Stimulated activated CD4-positive, alpha-beta T cell treated with anti-CD3 and anti-CD28 coated beads, Interleukin-4, amount 100 ng/mL, for 1 hour (primary cell): ENCODE data around the gene PRKG1.

Experiments used
- DNase-seq: peaks from one replicate; pipeline ENCODE4 v3.0.0-alpha.2; 2020

The PRKG1 gene

GRCh38 chr10:51867956-51868355, 793.7 kb downstream of the PRKG1 start:
- DNase-seq = no peak

DNA sequence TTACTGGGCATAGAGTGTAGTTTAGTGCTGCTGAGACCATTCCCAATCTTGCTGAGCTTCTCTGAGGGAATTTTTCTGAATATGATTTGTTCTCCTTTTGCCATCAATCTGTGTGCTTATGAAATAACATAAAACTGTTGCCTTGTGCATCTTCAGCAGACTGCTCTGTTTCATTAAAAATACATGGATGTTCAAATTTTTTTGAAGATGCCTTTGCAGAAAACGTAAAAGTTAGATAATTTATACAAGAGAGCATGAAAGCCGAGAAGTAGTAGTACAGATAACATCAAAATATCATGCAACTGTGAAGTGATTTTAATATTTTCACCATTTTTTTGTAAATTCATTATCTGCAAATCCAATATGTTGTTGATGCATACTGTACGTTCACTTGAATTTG, 799.8 kb downstream of the PRKG1 start:
- DNase-seq = no peak

DNA sequence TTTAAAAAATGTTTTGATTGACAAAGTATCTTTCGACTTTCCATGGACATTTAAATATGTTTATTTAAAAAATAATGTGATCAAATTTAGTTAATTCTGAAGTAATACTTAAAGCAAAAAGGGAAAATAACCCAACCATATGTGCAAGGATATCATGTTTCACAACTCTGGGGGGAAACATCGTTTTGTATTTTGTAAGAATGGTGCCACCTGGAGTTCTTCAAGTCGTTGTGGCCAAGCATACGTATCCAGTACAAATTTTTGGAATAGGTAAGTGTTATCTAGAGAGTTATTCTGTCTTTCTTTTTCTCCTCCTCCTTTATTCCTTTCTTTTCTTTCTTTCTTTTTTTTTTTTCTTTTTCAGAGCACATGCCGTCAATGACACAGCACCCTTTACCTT, 801.3 kb downstream of the PRKG1 start:
- DNase-seq = no peak

DNA sequence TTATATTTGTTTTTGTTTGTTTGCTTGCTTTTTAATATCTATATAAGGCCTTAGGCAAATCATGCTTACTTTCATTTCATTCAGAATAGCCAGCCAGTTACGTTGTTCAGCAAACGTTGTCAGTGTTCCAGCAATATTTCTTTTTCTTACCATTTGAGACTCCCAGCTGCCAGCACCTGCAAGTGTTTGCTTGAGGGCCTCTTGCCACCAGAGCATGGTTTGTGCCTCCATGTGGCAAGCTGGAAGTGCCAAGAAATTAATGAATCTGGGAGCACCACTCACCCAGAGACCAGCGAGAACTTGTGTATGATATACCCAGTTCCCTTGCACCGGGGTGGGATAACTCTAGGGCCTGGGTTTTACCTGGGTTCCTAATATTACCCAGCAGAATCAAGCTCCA, 802.2 kb downstream of the PRKG1 start:
- DNase-seq = no peak

DNA sequence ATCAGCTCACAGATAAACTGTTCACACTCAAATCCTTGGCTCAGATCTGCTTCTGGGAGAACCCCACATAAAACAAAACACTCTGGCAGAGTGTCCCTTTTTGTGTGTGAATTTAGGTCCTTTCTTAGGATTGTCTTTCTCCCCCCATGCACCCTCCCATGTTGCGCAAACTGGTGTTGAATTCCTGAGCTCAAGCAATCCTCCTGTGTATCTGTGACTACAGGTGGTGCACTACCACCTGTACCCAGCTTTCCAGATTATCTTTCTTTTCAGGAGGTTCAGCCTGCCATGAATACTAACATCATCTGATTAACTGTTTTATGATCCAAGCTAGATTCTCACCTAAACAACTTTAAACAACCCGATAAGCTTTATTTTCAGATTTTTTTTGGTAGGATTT, 802.7 kb downstream of the PRKG1 start:
- no peak for DNase-seq

- DNase-seq = no peak
Observed at GRCh38 chr10:51877636-51878035, 803.3 kb downstream of the PRKG1 start.

DNA sequence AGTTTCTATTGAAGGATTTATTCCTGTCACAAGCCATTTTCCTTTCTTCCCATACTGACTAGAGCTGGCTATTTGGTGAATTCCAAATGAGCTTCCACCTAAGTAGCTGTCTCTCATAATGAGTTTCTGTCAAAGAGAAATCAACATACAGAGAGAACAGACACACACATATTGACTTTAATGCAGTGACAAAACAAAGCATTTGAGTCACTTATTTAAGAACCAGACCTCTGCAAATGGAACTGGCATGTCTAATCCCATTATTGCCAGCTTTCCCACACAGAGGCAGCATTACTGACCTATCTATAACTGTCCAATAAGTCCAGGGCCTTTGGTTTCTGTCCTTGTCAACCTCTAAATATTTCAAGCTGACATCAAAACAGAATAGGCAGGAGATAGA, 804.4 kb downstream of the PRKG1 start:
- no peak for DNase-seq

DNA sequence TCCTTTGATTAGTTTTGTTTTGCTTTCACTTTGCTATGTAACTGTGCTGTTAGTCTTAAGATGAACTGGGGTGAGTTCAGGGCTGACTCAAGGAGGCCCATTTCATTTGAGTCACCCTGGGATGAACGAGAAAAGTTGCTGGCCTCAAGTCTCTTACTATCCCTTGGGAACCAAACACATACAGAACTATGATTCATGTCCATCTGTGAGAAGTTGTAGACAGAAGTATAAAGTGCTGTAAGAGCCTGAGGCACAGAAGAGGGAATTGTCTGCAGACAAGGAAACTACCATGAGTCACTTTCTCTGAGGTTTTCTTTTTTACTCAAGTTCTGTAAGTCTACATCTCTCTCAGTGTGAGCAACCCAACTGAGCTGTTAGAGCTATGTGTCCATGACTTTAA, 805.0 kb downstream of the PRKG1 start:
- DNase-seq = no peak

- no peak for DNase-seq
Observed at GRCh38 chr10:51881213-51881612, 806.9 kb downstream of the PRKG1 start.

- no peak for DNase-seq
Observed at GRCh38 chr10:51886438-51887068, 812.3 kb downstream of the PRKG1 start.

DNA sequence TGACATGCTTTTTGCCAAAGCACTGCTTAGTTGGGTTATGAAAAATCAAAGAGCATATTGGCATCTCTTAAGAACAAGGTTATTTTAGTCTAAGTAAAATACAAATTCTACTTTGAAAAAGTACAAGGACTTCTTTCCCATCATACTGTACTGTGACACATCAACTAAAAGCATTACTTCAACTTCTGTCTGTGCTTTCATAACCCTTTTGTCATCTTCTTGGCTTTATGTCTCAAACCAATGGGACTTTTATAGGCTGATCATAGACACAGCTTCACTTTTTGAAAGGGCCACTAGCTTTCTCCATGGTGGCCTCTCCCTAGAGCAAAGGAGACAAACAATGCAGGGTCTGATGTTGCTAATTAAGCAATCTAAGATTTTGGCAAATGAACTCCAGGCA, 814.0 kb downstream of the PRKG1 start:
- DNase-seq = no peak

DNA sequence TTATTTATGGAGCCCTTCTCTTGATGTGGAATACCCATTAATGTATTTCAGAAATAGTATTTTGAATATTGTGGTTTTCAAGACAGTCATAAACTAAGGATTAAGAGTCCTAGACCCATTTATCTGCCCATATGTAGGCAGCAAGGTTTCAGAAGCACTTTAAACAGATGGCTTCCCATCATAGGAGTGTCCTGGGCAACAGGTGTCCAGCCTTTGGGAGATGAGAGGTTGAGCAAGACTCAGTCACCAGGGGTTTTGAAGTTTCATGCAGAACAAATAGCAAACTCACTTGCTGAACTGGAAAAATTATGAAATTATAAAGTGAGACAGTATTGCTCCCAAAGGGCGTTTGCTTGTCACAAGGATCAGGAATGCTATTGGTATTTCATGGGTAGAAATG, 818.0 kb downstream of the PRKG1 start:
- DNase-seq = no peak

DNA sequence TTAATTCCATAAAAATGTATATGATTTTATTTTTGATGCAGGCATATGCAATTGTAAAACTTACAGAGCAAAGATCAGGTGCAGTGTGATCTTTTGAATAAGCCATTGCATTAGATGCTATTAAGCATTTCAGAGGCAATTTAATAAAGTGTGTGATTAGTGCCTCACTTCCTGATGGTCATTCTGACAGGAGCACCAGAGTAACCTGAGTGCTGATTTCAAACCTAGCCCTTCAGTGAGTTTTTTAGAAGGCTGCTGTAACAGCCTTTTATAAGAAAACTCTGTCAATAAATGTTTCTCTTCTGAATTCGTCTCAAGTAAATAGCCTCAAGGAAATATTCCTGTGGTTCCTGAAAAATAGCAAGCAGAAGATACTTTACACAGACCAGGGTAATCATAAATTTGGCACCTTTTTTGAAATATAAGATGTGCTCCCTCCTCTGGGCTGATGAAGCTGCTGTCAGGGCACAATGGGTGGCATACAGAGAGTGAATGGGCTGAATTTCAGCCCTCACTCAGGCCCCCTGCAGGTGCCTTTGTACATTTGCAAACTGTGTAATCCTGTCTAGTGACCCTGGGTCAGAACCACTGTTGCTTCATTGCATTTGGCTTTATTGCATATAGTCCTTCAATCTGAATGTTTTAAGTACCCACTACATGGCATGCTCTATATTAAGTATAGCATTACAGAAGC, 818.8 kb downstream of the PRKG1 start:
- no peak for DNase-seq

DNA sequence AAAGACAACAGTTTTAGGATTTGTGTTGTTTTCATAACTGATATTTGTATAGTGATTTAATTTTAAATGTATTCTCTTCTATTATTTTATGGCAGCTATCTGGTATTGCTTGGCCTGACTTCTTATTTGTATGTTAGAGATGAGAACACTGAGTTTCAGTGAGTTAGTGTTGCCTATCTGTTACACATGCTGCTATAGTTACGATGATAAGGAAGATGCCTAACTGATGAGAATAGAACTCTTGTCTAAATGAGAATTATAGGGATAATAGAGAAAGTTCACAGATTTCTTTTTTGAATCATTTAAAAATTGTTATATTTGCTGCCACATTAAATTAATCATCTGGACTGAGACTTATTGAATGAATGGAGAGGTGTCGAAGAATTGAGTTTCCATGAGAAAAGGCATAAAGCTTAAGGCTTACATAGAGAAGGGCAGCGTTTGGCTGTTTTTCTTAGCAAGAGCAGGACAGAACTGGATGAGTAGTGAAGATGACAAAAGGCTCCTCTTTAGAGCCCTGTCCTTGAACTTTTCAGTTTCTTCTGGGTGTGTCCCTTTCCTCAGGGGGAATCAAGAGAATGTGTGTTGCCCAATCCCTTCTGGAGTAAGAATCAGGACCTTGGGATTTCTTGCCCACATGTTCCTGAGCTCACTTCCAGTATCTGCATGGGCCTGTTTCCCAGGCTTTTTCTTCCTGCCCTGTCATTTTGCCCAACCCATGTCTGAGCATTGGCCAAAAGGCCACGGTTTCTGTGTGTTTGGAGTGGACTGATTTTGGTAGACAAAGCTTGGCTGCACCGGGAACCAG, 820.7 kb downstream of the PRKG1 start:
- no peak for DNase-seq

- DNase-seq = no peak
Observed at GRCh38 chr10:51896849-51897248, 822.6 kb downstream of the PRKG1 start.

DNA sequence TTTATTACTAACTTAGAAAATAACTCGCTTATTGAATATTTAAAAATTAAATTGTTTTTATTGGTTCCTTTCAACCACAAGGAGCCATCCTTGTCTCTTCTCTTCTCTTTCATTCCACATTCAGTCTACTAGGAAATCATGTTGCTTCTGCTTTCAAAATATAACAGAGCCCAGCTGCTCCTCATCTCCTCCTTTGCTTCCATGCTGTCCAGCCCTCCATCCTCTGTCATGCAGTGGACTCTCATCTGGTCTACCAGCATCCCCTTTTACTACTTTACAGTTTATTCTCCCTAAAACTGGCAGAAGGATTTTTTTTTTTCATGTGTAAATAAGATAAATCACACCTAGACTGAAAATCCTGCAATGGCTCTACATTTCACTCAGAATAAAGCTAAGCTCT, 823.3 kb downstream of the PRKG1 start:
- no peak for DNase-seq

DNA sequence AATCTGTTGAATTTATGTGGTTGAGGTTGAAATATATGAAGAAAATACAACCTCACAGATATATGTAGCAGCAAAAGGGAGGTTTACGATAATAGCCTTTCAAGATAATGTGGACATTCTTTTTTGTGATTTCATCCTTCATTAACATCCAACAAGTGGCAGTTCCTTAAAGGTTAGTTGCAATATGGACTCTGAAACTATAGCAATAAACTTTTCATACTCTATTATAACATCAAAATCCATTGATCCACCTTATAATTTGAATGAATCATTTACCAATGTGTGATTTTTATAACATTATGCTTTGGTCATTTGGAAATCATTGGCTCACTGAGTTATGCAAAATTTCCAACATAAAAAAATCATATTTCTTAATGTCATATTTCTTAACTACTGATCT, 825.9 kb downstream of the PRKG1 start:
- no peak for DNase-seq

DNA sequence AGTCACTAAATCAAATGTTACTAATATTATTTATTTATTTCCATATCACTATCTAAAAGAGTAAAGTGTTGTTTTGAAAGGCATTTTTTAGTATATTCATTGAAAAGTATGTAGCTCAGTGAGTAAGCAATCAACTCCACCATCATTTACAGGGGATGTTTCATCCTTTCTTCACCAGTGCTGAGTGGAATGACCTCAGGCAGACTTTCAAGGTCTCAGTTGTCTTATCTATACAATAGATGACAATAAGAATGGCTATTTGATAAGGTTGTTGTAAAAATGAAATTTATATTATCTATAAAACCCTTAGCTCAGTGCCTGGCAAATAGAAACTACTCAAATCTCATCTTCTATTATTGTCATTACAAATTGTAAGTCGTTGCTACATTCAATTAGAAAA, 829.4 kb downstream of the PRKG1 start:
- no peak for DNase-seq

- DNase-seq = no peak
Observed at GRCh38 chr10:51905032-51905431, 830.7 kb downstream of the PRKG1 start.

- DNase-seq = no peak
Observed at GRCh38 chr10:51907361-51907760, 833.1 kb downstream of the PRKG1 start.

- no peak for DNase-seq
Observed at GRCh38 chr10:51910189-51910588, 835.9 kb downstream of the PRKG1 start.

DNA sequence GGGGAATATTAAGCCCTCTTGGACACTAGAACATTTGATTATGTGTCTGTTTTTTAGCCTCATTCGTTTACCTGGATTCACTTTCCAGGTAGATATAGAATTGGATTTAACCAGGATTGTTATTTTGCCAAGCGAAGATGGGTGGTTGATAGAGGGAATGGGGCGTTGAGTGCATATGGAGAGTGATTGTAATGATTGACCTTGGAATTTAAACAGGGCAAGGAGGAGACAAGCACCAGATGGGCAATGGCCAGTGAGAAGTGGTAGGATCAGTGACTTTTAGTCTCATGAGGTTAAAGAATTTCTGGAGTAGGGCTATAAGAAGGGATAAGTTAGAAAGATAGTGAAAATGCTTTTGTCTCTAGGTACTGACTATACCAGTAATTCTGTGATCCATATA, 836.3 kb downstream of the PRKG1 start:
- DNase-seq = no peak

- no peak for DNase-seq
Observed at GRCh38 chr10:51911723-51912122, 837.4 kb downstream of the PRKG1 start.

DNA sequence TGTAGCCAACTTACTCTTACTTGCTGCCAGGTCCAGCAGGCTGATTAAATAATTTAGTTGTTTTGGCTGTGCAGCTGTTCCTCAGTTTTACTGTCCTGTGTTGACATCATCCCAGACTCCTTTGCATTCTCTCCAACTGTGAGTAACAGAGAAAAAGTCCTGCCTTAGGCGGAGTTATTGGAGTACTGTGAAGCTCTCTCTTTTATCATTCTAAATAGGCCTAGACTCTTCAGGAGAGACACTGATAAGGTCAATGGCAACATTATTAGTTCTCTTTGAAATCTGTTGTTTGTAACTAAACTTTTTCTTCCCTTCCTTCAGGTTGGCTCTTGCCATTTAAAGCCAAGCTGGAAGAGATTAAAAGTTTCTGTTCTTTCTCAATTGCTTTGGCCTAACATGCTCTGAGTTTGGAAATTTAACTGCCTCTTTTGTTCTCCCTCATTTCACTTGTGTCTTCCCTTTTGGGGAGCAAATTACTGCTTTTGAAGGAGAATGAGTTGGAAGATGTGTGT, 840.8 kb downstream of the PRKG1 start:
- no peak for DNase-seq
